Coronary artery (tissue), 2 donors: ENCODE measurements around the gene DIP2C.

Experiments
- DNase-seq: peaks from one replicate; pipeline ENCODE4 v3.0.0-alpha.2; 2017; ENCODE audit warnings: low spot score
- H3K27ac ChIP-seq, 2 donors: fragments of 200-600 bp; sonication (generic); one replicate each; pipeline ENCODE4 v1.5.1; 2016 to 2019
- H3K4me3 ChIP-seq: fragments of 200-600 bp; sonication (generic); 2 replicates; pipeline ENCODE4 v1.5.1; 2016; ENCODE audit warnings: mild to moderate bottlenecking, moderate library complexity
- CTCF ChIP-seq: fragments of 200-600 bp; sonication (generic); IDR thresholded peaks from one replicate; pipeline ENCODE4 v1.5.1; 2019; ENCODE audit warnings: antibody characterized with exemption

DIP2C gene

GRCh38 chr10:411603-412002, 277.9 kb downstream of the DIP2C start:
- no peak for DNase-seq
- Histone ChIP-seq H3K27ac (no peak overlapping the region), H3K4me3 (no peak overlapping the region)
- no peak for TF ChIP-seq CTCF

- Histone ChIP-seq H3K27ac (no peak overlapping the region), H3K4me3 (no peak overlapping the region)
- TF ChIP-seq CTCF = no peak
- DNase-seq = no peak
These were observed 279.9 kb downstream of the DIP2C start for GRCh38 chr10:409408-410040.

GRCh38 chr10:408236-408635, 281.2 kb downstream of the DIP2C start:
- DNase-seq = no peak
- H3K4me3 ChIP-seq = no peak overlapping the region
- H3K27ac ChIP-seq = no peak overlapping the region
- no peak for TF ChIP-seq CTCF

GRCh38 chr10:406976-407375, 282.5 kb downstream of the DIP2C start:
- no peak for TF ChIP-seq CTCF
- Histone ChIP-seq H3K27ac (no peak overlapping the region), H3K4me3 (no peak overlapping the region)
- DNase-seq = no peak

- H3K27ac ChIP-seq = no peak overlapping the region
- TF ChIP-seq CTCF = no peak
- no peak overlapping the region for H3K4me3 ChIP-seq
- no peak for DNase-seq
These were observed 283.8 kb downstream of the DIP2C start for GRCh38 chr10:405648-406047.

- H3K4me3 ChIP-seq = no peak overlapping the region
- DNase-seq = no peak
- no peak overlapping the region for H3K27ac ChIP-seq
- no peak for TF ChIP-seq CTCF
These were observed 284.5 kb downstream of the DIP2C start for GRCh38 chr10:404991-405390.

- no peak for DNase-seq
- no peak overlapping the region for H3K27ac ChIP-seq
- no peak overlapping the region for H3K4me3 ChIP-seq
- no peak for TF ChIP-seq CTCF
These were observed 285.1 kb downstream of the DIP2C start for GRCh38 chr10:404346-404745.
